AG04450 (cell line): ENCODE results near the gene BSN. TPM values are rescaled to one million over a fixed set of nuclear protein-coding genes. Genes with fewer than 3 reads are reported as not detected.

Experiments used
- CTCF ChIA-PET: fragments of 300-600, 350-600 bp; formaldehyde crosslinking; extraction: SDS; loops from one replicate; lab custom pipeline; 2022; ENCODE audit warnings: antibody characterized with exemption, inconsistent platforms; lab: Charles Lee
- POLR2A ChIA-PET: fragments of 350-600 bp; formaldehyde crosslinking; extraction: SDS; loops from one replicate; lab custom pipeline; 2021; ENCODE audit warnings: antibody characterized with exemption, inconsistent platforms; lab: Yijun Ruan, JAX
- DNase-seq: peaks from one replicate; pipeline ENCODE4 v3.0.0-alpha.2; 2011; ENCODE audit warnings: low read depth, low spot score
- H3K27ac ChIP-seq: one replicate; pipeline ENCODE4 v1.5.1; 2012; ENCODE audit warnings: low read depth, low read length, control low read depth
- H3K27me3 ChIP-seq: one replicate; pipeline ENCODE4 v1.6.0; 2012; ENCODE audit warnings: low read length; ENCODE audit not compliant: control insufficient read depth, insufficient read depth
- H3K4me3 ChIP-seq: 2 replicates; pipeline ENCODE4 v1.5.1; 2011; ENCODE audit warnings: mild to moderate bottlenecking, low read depth, low read length, control low read depth
- H3K9me3 ChIP-seq: 2 replicates; pipeline ENCODE4 v1.5.1; 2012; ENCODE audit warnings: low read length; ENCODE audit not compliant: control insufficient read depth, insufficient read depth
- CTCF ChIP-seq: IDR thresholded peaks from 2 replicates; pipeline ENCODE4 v1.5.1; 2011; ENCODE audit warnings: low read depth, low read length, control low read depth, inconsistent platforms
- polyA plus RNA-seq: library from polyadenylated mRNA; depleted of rRNA; stranded (reverse); fragments of >200 nt; gene quantifications from 2 replicates; pipeline ENCODE4 v1.2.3, GENCODE V29; 2011

BSN gene
- polyA plus RNA-seq, 1 experiment: not detected

GRCh38 chr3:49534581-49535441 lies 19.5 kb upstream of the BSN start:
- TF ChIP-seq CTCF: no peak

GRCh38 chr3:49535971-49536874 lies 18.1 kb upstream of the BSN start:
- TF ChIP-seq CTCF: no peak
- H3K4me3 ChIP-seq: no peak overlapping the region
- no peaks in the 10 kb centered on the region for H3K27me3 ChIP-seq
- no peak for DNase-seq
- H3K27ac ChIP-seq: no peak overlapping the region
- ChIA-PET POLR2A (interaction anchor here (0.7 kb wide), 1 partner anchor 64 kb away, joined by 3 read pairs; no protein-coding TSS in a partner anchor), CTCF (interaction anchor here (0.7 to 4.4 kb wide), 4 partner anchors 8 to 375 kb away, joined by 3 to 208 read pairs (median 22); no protein-coding TSS in a partner anchor)
- H3K9me3 ChIP-seq: no peaks in the 10 kb centered on the region

More at GRCh38 chr3:49534581-49535441, 19.5 kb upstream of the BSN start:
- DNase-seq: no peak
- POLR2A ChIA-PET: no interaction called here
- no peaks in the 10 kb centered on the region for H3K9me3 ChIP-seq
- CTCF ChIA-PET: interaction anchor here (0.5 to 1.8 kb wide), 3 partner anchors 101 to 138 kb away, joined by 3 to 8 read pairs (median 5); no protein-coding TSS in a partner anchor
- no peaks in the 10 kb centered on the region for H3K27me3 ChIP-seq
- H3K27ac ChIP-seq: no peak overlapping the region
- H3K4me3 ChIP-seq: no peak overlapping the region

- ChIA-PET CTCF (interaction anchor here (0.7 to 4.4 kb wide), 4 partner anchors 8 to 376 kb away, joined by 3 to 208 read pairs (median 22); no protein-coding TSS in a partner anchor), POLR2A (interaction anchor here (0.7 kb wide), 1 partner anchor 65 kb away, joined by 3 read pairs; no protein-coding TSS in a partner anchor)
- H3K9me3 ChIP-seq: no peaks in the 10 kb centered on the region
- TF ChIP-seq CTCF: no peak
- H3K27me3 ChIP-seq: no peaks in the 10 kb centered on the region
- H3K4me3 ChIP-seq: no peak overlapping the region
- DNase-seq: no peak
- no peak overlapping the region for H3K27ac ChIP-seq
Measured at GRCh38 chr3:49536875-49537533, 17.3 kb upstream of the BSN start.

GRCh38 chr3:49539659-49540560 lies 14.4 kb upstream of the BSN start:
- H3K27ac ChIP-seq: peak overlapping the region; percentile 65
- ChIA-PET CTCF (interaction anchor here (0.5 to 4.4 kb wide), 41 partner anchors 8 to 1742 kb away, joined by 3 to 208 read pairs (median 5); partner anchors contain the start of genes BSN and USP4), POLR2A (interaction anchor here (0.5 to 1.5 kb wide), 7 partner anchors 50 to 457 kb away, joined by 3 to 11 read pairs (median 5); partner anchors contain the start of gene AMIGO3)
- H3K27me3 ChIP-seq: peaks cover 8% of the 10 kb centered on the region
- no peaks in the 10 kb centered on the region for H3K9me3 ChIP-seq
- H3K4me3 ChIP-seq: peak overlapping the region; percentile 62
- peak; percentile 80 for TF ChIP-seq CTCF
- DNase-seq: peak; percentile 88
